ENCODE results near the gene DNAAF3.

The DNAAF3 gene

GRCh38 chr19:55166530-55167268 is at the start of gene DNAAF3:
TSS of gene DNAAF3 (minus strand) at chr19:55166613. CDS start at chr19:55166413, 200 bp downstream.
- peak; percentile 92 for DNase-seq (ENCODE audit: low spot score)

GRCh38 chr19:55213547-55213946 is 47.1 kb upstream of the DNAAF3 start:
- no peak for DNase-seq (ENCODE audit: low spot score)

- peak; percentile 64 for DNase-seq (ENCODE audit: low spot score)
Measured at GRCh38 chr19:55212447-55212846, 46.0 kb upstream of the DNAAF3 start.

GRCh38 chr19:55209693-55210472 is 43.5 kb upstream of the DNAAF3 start:
- DNase-seq (ENCODE audit: low spot score), result no peak

- no peak for DNase-seq (ENCODE audit: low spot score)
Measured at GRCh38 chr19:55208880-55209692, 42.7 kb upstream of the DNAAF3 start, which contains the start of gene PTPRH. TSS of gene PTPRH (minus strand) at chr19:55209501. CDS start at chr19:55209433, 68 bp downstream.

- peak; percentile 85 for DNase-seq (ENCODE audit: low spot score)
Measured at GRCh38 chr19:55206664-55207500, 40.5 kb upstream of the DNAAF3 start.

GRCh38 chr19:55202199-55202598 is 35.8 kb upstream of the DNAAF3 start:
- DNase-seq (ENCODE audit: low spot score), result peak; percentile 33

GRCh38 chr19:55199620-55200204 is 33.3 kb upstream of the DNAAF3 start:
- no peak for DNase-seq (ENCODE audit: low spot score)

GRCh38 chr19:55198651-55199050 is 32.2 kb upstream of the DNAAF3 start:
- DNase-seq (ENCODE audit: low spot score), result no peak

- DNase-seq (ENCODE audit: low spot score), result peak; percentile 36
Measured at GRCh38 chr19:55197528-55197927, 31.1 kb upstream of the DNAAF3 start.

- DNase-seq (ENCODE audit: low spot score), result no peak
Measured at GRCh38 chr19:55196803-55197202, 30.4 kb upstream of the DNAAF3 start.

GRCh38 chr19:55193481-55193880 is 27.1 kb upstream of the DNAAF3 start:
- no peak for DNase-seq (ENCODE audit: low spot score)

GRCh38 chr19:55189403-55189835 is 23.0 kb upstream of the DNAAF3 start:
- DNase-seq (ENCODE audit: low spot score), result no peak

- no peak for DNase-seq (ENCODE audit: low spot score)
Measured at GRCh38 chr19:55188625-55189024, 22.2 kb upstream of the DNAAF3 start.

GRCh38 chr19:55186080-55186479 is 19.7 kb upstream of the DNAAF3 start:
- no peak for DNase-seq (ENCODE audit: low spot score)

- DNase-seq (ENCODE audit: low spot score), result no peak
Measured at GRCh38 chr19:55181740-55182139, 15.3 kb upstream of the DNAAF3 start.

- DNase-seq (ENCODE audit: low spot score), result peak; percentile 37
Measured at GRCh38 chr19:55179606-55180484, 13.4 kb upstream of the DNAAF3 start, which contains the start of gene SYT5. TSS of gene SYT5 (minus strand) at chr19:55180289. CDS start at chr19:55179041, 1,248 bp downstream.

GRCh38 chr19:55178781-55179599 is 12.6 kb upstream of the DNAAF3 start:
- DNase-seq (ENCODE audit: low spot score), result peak; percentile 57

GRCh38 chr19:55176076-55176475 is 9.7 kb upstream of the DNAAF3 start:
- DNase-seq (ENCODE audit: low spot score), result no peak

Data from hematopoietic multipotent progenitor cell treated with erythropoietin and hydrocortisone succinate and interleukin-3 and kit ligand, for 15 days (in vitro differentiated cells).